Stimulated activated CD8-positive, alpha-beta memory T cell treated with anti-CD3 and anti-CD28 coated beads, Interleukin-15, amount 100 ng/mL, for 24 hours (primary cell): Measurements from ENCODE around the gene GBA3.

Experiments used
- DNase-seq: peaks from one replicate; pipeline ENCODE4 v3.0.0-alpha.2; 2020; ENCODE audit warnings: low read depth

Gene GBA3

GRCh38 chr4:22787753-22788375 is 95.1 kb downstream of the GBA3 start:
- DNase-seq: no peak

- no peak for DNase-seq
These were observed 97.9 kb downstream of the GBA3 start for GRCh38 chr4:22790631-22791030.

- no peak for DNase-seq
These were observed 102.0 kb downstream of the GBA3 start for GRCh38 chr4:22794732-22795131.

GRCh38 chr4:22801391-22801790 is 108.7 kb downstream of the GBA3 start:
- no peak for DNase-seq

- no peak for DNase-seq
These were observed 110.1 kb downstream of the GBA3 start for GRCh38 chr4:22802876-22803275.

- DNase-seq: no peak
These were observed 110.8 kb downstream of the GBA3 start for GRCh38 chr4:22803512-22803911.

- no peak for DNase-seq
These were observed 122.2 kb downstream of the GBA3 start for GRCh38 chr4:22814906-22815305.

GRCh38 chr4:22824091-22824490 is 131.4 kb downstream of the GBA3 start:
- no peak for DNase-seq

- no peak for DNase-seq
These were observed 149.8 kb downstream of the GBA3 start for GRCh38 chr4:22842360-22843018.

GRCh38 chr4:22848332-22848731 is 155.6 kb downstream of the GBA3 start:
- no peak for DNase-seq

GRCh38 chr4:22850055-22850454 is 157.3 kb downstream of the GBA3 start:
- DNase-seq: no peak

- no peak for DNase-seq
These were observed 157.9 kb downstream of the GBA3 start for GRCh38 chr4:22850630-22851029.

GRCh38 chr4:22857411-22857810 is 164.7 kb downstream of the GBA3 start:
- no peak for DNase-seq

GRCh38 chr4:22859318-22859717 is 166.6 kb downstream of the GBA3 start:
- DNase-seq: no peak
